Measurements from ENCODE around the gene TMEM132D.

The TMEM132D gene

GRCh38 chr12:129826273-129826672 is 77.6 kb downstream of the TMEM132D start:
- Histone ChIP-seq H3K36me3 (ENCODE audit: control insufficient read depth in 2 of 2, insufficient read depth in 1 of 2, low read length in 2 of 2) (no peaks in the 10 kb centered on the region), H3K9me3 (ENCODE audit: control insufficient read depth, insufficient read depth, low read depth, low read length) (no peaks in the 10 kb centered on the region), H3K4me3 (ENCODE audit: low read depth, low read length) (no peak overlapping the region), H3K27ac (ENCODE audit: extremely low read depth, low read depth, low read length) (no peak overlapping the region), H3K4me1 (ENCODE audit: control insufficient read depth, insufficient read depth, low read length) (no peaks in the 10 kb centered on the region)
- ChIA-PET POLR2A (no interaction called here), CTCF (no interaction called here)
- TF ChIP-seq ZNF596 (tag by site-specific recombination; IDR thresholded peaks at IDR 0.05), result no peak
- no peak for TF ChIP-seq ZNF112 (tag by site-specific recombination; IDR thresholded peaks at IDR 0.05)
- TF ChIP-seq RBAK (tag by site-specific recombination; IDR thresholded peaks at IDR 0.05), result no peak
- TF ChIP-seq ZNF211 (tag by site-specific recombination; IDR thresholded peaks at IDR 0.05; ENCODE audit: low read depth), result no peak
- TF ChIP-seq REPIN1 (tag by site-specific recombination; IDR thresholded peaks at IDR 0.05; ENCODE audit: low read depth), result no peak
- TF ChIP-seq ZNF16 (tag by site-specific recombination; IDR thresholded peaks at IDR 0.05; ENCODE audit: low read depth), result no peak
- TF ChIP-seq OSR2 (tag by site-specific recombination; IDR thresholded peaks at IDR 0.05), result no peak
- no peak for TF ChIP-seq ZNF404 (tag by site-specific recombination; IDR thresholded peaks at IDR 0.05)

GRCh38 chr12:129825316-129825715 is 78.5 kb downstream of the TMEM132D start:
- Histone ChIP-seq H3K36me3 (ENCODE audit: control insufficient read depth in 2 of 2, insufficient read depth in 1 of 2, low read length in 2 of 2) (no peaks in the 10 kb centered on the region), H3K4me3 (ENCODE audit: low read depth, low read length) (no peak overlapping the region), H3K4me1 (ENCODE audit: control insufficient read depth, insufficient read depth, low read length) (no peaks in the 10 kb centered on the region), H3K27ac (ENCODE audit: extremely low read depth, low read depth, low read length) (no peak overlapping the region), H3K9me3 (ENCODE audit: control insufficient read depth, insufficient read depth, low read depth, low read length) (no peaks in the 10 kb centered on the region)
- ChIA-PET CTCF (no interaction called here), POLR2A (no interaction called here)
- TF ChIP-seq ZNF274 (IDR thresholded peaks at IDR 0.05; ENCODE audit: low read length) (no peak), ZNF274 (tag by site-specific recombination; IDR thresholded peaks at IDR 0.05; ENCODE audit: borderline replicate concordance) (no peak), ZNF580 (tag by site-specific recombination; IDR thresholded peaks at IDR 0.05) (no peak), ZNF404 (tag by site-specific recombination; IDR thresholded peaks at IDR 0.05) (no peak), ZFP69B (tag by site-specific recombination; IDR thresholded peaks at IDR 0.05) (no peak), GFI1B (tag by site-specific recombination; IDR thresholded peaks at IDR 0.05) (no peak), ZNF473 (tag by site-specific recombination; IDR thresholded peaks at IDR 0.05) (no peak), ZNF48 (tag by site-specific recombination; IDR thresholded peaks at IDR 0.05) (no peak), ZNF629 (tag by site-specific recombination; IDR thresholded peaks at IDR 0.05) (no peak), SALL2 (tag by site-specific recombination; IDR thresholded peaks at IDR 0.05; ENCODE audit: borderline replicate concordance) (no peak), ZNF140 (tag by site-specific recombination; IDR thresholded peaks at IDR 0.05) (no peak), TRIM28 (IDR thresholded peaks at IDR 0.05; ENCODE audit: borderline replicate concordance, low read length) (no peak), ZNF138 (tag by site-specific recombination; IDR thresholded peaks at IDR 0.05; ENCODE audit: borderline replicate concordance) (no peak), ZNF248 (tag by site-specific recombination; IDR thresholded peaks at IDR 0.05) (no peak), ZSCAN30 (tag by site-specific recombination; IDR thresholded peaks at IDR 0.05) (no peak), ZNF23 (tag by site-specific recombination; IDR thresholded peaks at IDR 0.05; ENCODE audit: borderline replicate concordance) (no peak)

- CTCF ChIA-PET, result no interaction called here
- Histone ChIP-seq H3K36me3 (ENCODE audit: control insufficient read depth in 2 of 2, insufficient read depth in 1 of 2, low read length in 2 of 2) (no peaks in the 10 kb centered on the region), H3K9me3 (ENCODE audit: control insufficient read depth, insufficient read depth, low read depth, low read length) (no peaks in the 10 kb centered on the region), H3K27ac (ENCODE audit: extremely low read depth, low read depth, low read length) (no peak overlapping the region), H3K4me1 (ENCODE audit: control insufficient read depth, insufficient read depth, low read length) (no peaks in the 10 kb centered on the region), H3K4me3 (ENCODE audit: low read depth, low read length) (no peak overlapping the region)
- POLR2A ChIA-PET, result no interaction called here
- TF ChIP-seq ZNF664 (tag by site-specific recombination; IDR thresholded peaks at IDR 0.05), result no peak
- no peak for TF ChIP-seq ZNF157 (tag by site-specific recombination; IDR thresholded peaks at IDR 0.05)
- TF ChIP-seq TSHZ1 (tag by site-specific recombination; IDR thresholded peaks at IDR 0.05; ENCODE audit: borderline replicate concordance), result no peak
- no peak for TF ChIP-seq ZNF112 (tag by site-specific recombination; IDR thresholded peaks at IDR 0.05)
- no peak for TF ChIP-seq ZFP3 (tag by site-specific recombination; IDR thresholded peaks at IDR 0.05; ENCODE audit: low read depth)
- TF ChIP-seq MYNN (tag by site-specific recombination; IDR thresholded peaks at IDR 0.05; ENCODE audit: borderline replicate concordance), result no peak
- TF ChIP-seq ZNF24 (tag by site-specific recombination; IDR thresholded peaks at IDR 0.05), result no peak
- TF ChIP-seq OSR2 (tag by site-specific recombination; IDR thresholded peaks at IDR 0.05), result no peak
- TF ChIP-seq ZNF18 (tag by site-specific recombination; IDR thresholded peaks at IDR 0.05), result no peak
Observed at GRCh38 chr12:129821964-129822363, 81.9 kb downstream of the TMEM132D start.

Measured in HEK293 (cell line).